Mesenchymal stem cell (in vitro differentiated cells and primary cell): ENCODE data around the gene SNX25.

Source experiments
- DNase-seq: peaks from one replicate; pipeline ENCODE4 v3.0.0-alpha.2; 2013
- H2AFZ ChIP-seq: one replicate; pipeline ENCODE4 v1.6.1; 2013; ENCODE audit warnings: low read depth, mild to moderate bottlenecking, control low read depth, inconsistent platforms, low read length, moderate library complexity
- H2AK5ac ChIP-seq: 2 replicates; pipeline ENCODE4 v1.6.1; 2013; ENCODE audit warnings: low read length, moderate library complexity, mild to moderate bottlenecking, inconsistent platforms; ENCODE audit not compliant: severe bottlenecking
- H2BK120ac ChIP-seq: one replicate; pipeline ENCODE4 v1.6.1; 2013; ENCODE audit warnings: low read depth, mild to moderate bottlenecking, inconsistent platforms, low read length, moderate library complexity
- H2BK12ac ChIP-seq, 2 experiments: one replicate each; pipeline ENCODE4 v1.6.1; 2013; ENCODE audit warnings: inconsistent platforms in 2 of 2, low read length in 2 of 2, mild to moderate bottlenecking in 2 of 2, moderate library complexity in 2 of 2, control low read depth in 1 of 2
- H2BK15ac ChIP-seq: one replicate; pipeline ENCODE4 v1.6.1; 2013; ENCODE audit warnings: mild to moderate bottlenecking, low read depth, inconsistent platforms; ENCODE audit not compliant: poor library complexity, severe bottlenecking
- H2BK5ac ChIP-seq: 2 replicates; pipeline ENCODE4 v1.6.1; 2013; ENCODE audit warnings: low read depth, mild to moderate bottlenecking, low read length, control low read depth, inconsistent platforms; ENCODE audit not compliant: poor library complexity, severe bottlenecking
- H3K14ac ChIP-seq, 2 experiments: one replicate each; pipeline ENCODE4 v1.6.1; 2013; ENCODE audit warnings: inconsistent platforms in 2 of 2, low read length in 2 of 2, control low read depth in 1 of 2, mild to moderate bottlenecking in 1 of 2, moderate library complexity in 1 of 2
- H3K18ac ChIP-seq, 2 experiments: one replicate each; pipeline ENCODE4 v1.6.1; 2013; ENCODE audit warnings: inconsistent platforms in 2 of 2, low read length in 2 of 2, control low read depth in 1 of 2, low read depth in 1 of 2, mild to moderate bottlenecking in 1 of 2
- H3K23ac ChIP-seq, 2 experiments: one replicate each; pipeline ENCODE4 v1.6.1; 2013; ENCODE audit warnings: inconsistent platforms in 2 of 2, low read length in 2 of 2, mild to moderate bottlenecking in 2 of 2, moderate library complexity in 2 of 2, control low read depth in 1 of 2
- H3K27ac ChIP-seq: 2 replicates; pipeline ENCODE4 v1.5.1; 2013; ENCODE audit warnings: mild to moderate bottlenecking, moderate library complexity, low read length, control low read depth, inconsistent platforms; ENCODE audit not compliant: poor library complexity, severe bottlenecking
- H3K27me3 ChIP-seq, 2 experiments: 2 replicates each; pipeline versions ENCODE4 v1.6.1 to v1.7.0; 2013; ENCODE audit warnings: low read length in 2 of 2, mild to moderate bottlenecking in 2 of 2, moderate library complexity in 2 of 2, control low read depth in 1 of 2, inconsistent platforms in 1 of 2; ENCODE audit not compliant: control insufficient read depth in 1 of 2, insufficient read depth in 1 of 2
- H3K36me3 ChIP-seq, 2 experiments: 2 replicates each; pipeline versions ENCODE4 v1.6.1 to v1.7.0; 2013; ENCODE audit warnings: low read length in 2 of 2, control low read depth in 1 of 2, inconsistent platforms in 1 of 2, low read depth in 1 of 2, mild to moderate bottlenecking in 1 of 2; ENCODE audit not compliant: insufficient read depth in 2 of 2, control insufficient read depth in 1 of 2
- H3K4ac ChIP-seq, 2 experiments: one replicate each; pipeline ENCODE4 v1.6.1; 2013; ENCODE audit warnings: inconsistent platforms in 2 of 2, low read length in 2 of 2, mild to moderate bottlenecking in 2 of 2, moderate library complexity in 2 of 2, control low read depth in 1 of 2, low read depth in 1 of 2
- H3K4me1 ChIP-seq: 2 replicates; pipeline ENCODE4 v1.6.1; 2013; ENCODE audit warnings: low read depth, low read length, control low read depth; ENCODE audit not compliant: control insufficient read depth, insufficient read depth
- H3K4me2 ChIP-seq: 2 replicates; pipeline ENCODE4 v1.6.1; 2013; ENCODE audit warnings: low read length, mild to moderate bottlenecking, inconsistent platforms; ENCODE audit not compliant: poor library complexity, severe bottlenecking
- H3K4me3 ChIP-seq, 2 experiments: 2 replicates each; pipeline versions ENCODE4 v1.5.1 to v1.7.0; 2013; ENCODE audit warnings: low read length in 2 of 2, mild to moderate bottlenecking in 2 of 2, control low read depth in 1 of 2, low read depth in 1 of 2; ENCODE audit not compliant: insufficient read depth in 1 of 2
- H3K79me1 ChIP-seq: replicated peaks from 2 replicates; pipeline ENCODE4 v1.6.1; 2013; ENCODE audit warnings: mild to moderate bottlenecking, control low read depth, low read length, inconsistent platforms; ENCODE audit not compliant: poor library complexity, severe bottlenecking
- H3K9ac ChIP-seq: 2 replicates; pipeline ENCODE4 v1.7.0; 2013; ENCODE audit warnings: mild to moderate bottlenecking, low read length, moderate library complexity
- H3K9me3 ChIP-seq: 2 replicates; pipeline ENCODE4 v1.7.0; 2013; ENCODE audit warnings: mild to moderate bottlenecking, low read length; ENCODE audit not compliant: control insufficient read depth
- H4K8ac ChIP-seq: one replicate; pipeline ENCODE4 v1.6.1; 2013; ENCODE audit warnings: inconsistent platforms, mild to moderate bottlenecking, low read length, moderate library complexity
- H4K91ac ChIP-seq: one replicate; pipeline ENCODE4 v1.6.1; 2013; ENCODE audit warnings: mild to moderate bottlenecking, low read length, inconsistent platforms
- WGBS: methylation state at CpG from one replicate; pipeline ENCODE4 v1.1.7; 2013; ENCODE audit warnings: mixed read lengths; 5-methylcytosine and 5-hydroxymethylcytosine counted together

SNX25 gene

GRCh38 chr4:185179488-185179887 is 29.9 kb upstream of the SNX25 start:
- Histone ChIP-seq H3K14ac (no peak overlapping the region), H4K91ac (no peak overlapping the region), H3K4ac (peak overlapping the region in 1 of 2 experiments; percentile 61), H2BK5ac (no peak overlapping the region), H2AFZ (no peak overlapping the region), H2AK5ac (peak overlapping the region; percentile 83), H3K4me3 (no peak overlapping the region), H3K9me3 (no peaks in the 10 kb centered on the region), H2BK15ac (no peak overlapping the region), H3K79me1 (peaks cover 18% of the 10 kb centered on the region), H3K18ac (no peak overlapping the region), H3K4me1 (no peaks in the 10 kb centered on the region), H3K27me3 (no peaks in the 10 kb centered on the region), H3K23ac (no peak overlapping the region), H2BK12ac (no peak overlapping the region), H3K4me2 (no peak overlapping the region), H3K27ac (no peak overlapping the region), H4K8ac (no peak overlapping the region), H2BK120ac (no peak overlapping the region), H3K36me3 (peaks cover 6 to 14% of the 10 kb centered on the region in 2 experiments), H3K9ac (no peak overlapping the region)
- no peak for DNase-seq
- WGBS, result 99% methylated on average over 3 of the region's 3 CpGs

- DNase-seq, result no peak
- no peak overlapping the region for H2BK5ac ChIP-seq
- H3K14ac ChIP-seq, result no peak overlapping the region
- no peak overlapping the region for H4K91ac ChIP-seq
- no peak overlapping the region for H4K8ac ChIP-seq
- no peak overlapping the region for H3K27ac ChIP-seq
- H3K36me3 ChIP-seq, result peaks cover 3 to 6% of the 10 kb centered on the region in 2 experiments
- no peak overlapping the region for H3K18ac ChIP-seq
- no peak overlapping the region for H3K4me2 ChIP-seq
- no peak overlapping the region for H3K9ac ChIP-seq
- H2AK5ac ChIP-seq, result no peak overlapping the region
- H3K4ac ChIP-seq, result no peak overlapping the region
- H3K27me3 ChIP-seq, result no peaks in the 10 kb centered on the region
- 38% methylated on average over 2 of the region's 2 CpGs for WGBS
- no peak overlapping the region for H2BK15ac ChIP-seq
- no peak overlapping the region for H2AFZ ChIP-seq
- H2BK120ac ChIP-seq, result no peak overlapping the region
- H3K4me3 ChIP-seq, result no peak overlapping the region
- H3K9me3 ChIP-seq, result no peaks in the 10 kb centered on the region
- H2BK12ac ChIP-seq, result no peak overlapping the region
- peaks cover 20% of the 10 kb centered on the region for H3K79me1 ChIP-seq
- H3K23ac ChIP-seq, result no peak overlapping the region
- no peaks in the 10 kb centered on the region for H3K4me1 ChIP-seq
Measured at GRCh38 chr4:185182239-185182638, 27.2 kb upstream of the SNX25 start.

GRCh38 chr4:185183622-185184281 is 25.6 kb upstream of the SNX25 start:
- Histone ChIP-seq H4K91ac (no peak overlapping the region), H3K4ac (no peak overlapping the region), H3K4me2 (no peak overlapping the region), H3K9me3 (no peaks in the 10 kb centered on the region), H4K8ac (no peak overlapping the region), H3K27me3 (no peaks in the 10 kb centered on the region), H3K79me1 (peaks cover 20% of the 10 kb centered on the region), H2AFZ (no peak overlapping the region), H3K9ac (no peak overlapping the region), H3K18ac (no peak overlapping the region), H3K27ac (no peak overlapping the region), H2AK5ac (no peak overlapping the region), H2BK120ac (no peak overlapping the region), H2BK5ac (no peak overlapping the region), H2BK12ac (no peak overlapping the region), H2BK15ac (no peak overlapping the region), H3K4me1 (no peaks in the 10 kb centered on the region), H3K14ac (no peak overlapping the region), H3K23ac (no peak overlapping the region), H3K4me3 (no peak overlapping the region), H3K36me3 (peaks cover under 1 to 17% of the 10 kb centered on the region in 2 experiments)
- 70% methylated on average over 3 of the region's 6 CpGs for WGBS
- DNase-seq, result peak; percentile 89

- H3K23ac ChIP-seq, result no peak overlapping the region
- no peak overlapping the region for H2BK15ac ChIP-seq
- no peak overlapping the region for H2BK12ac ChIP-seq
- no peak overlapping the region for H4K91ac ChIP-seq
- no peak overlapping the region for H2AK5ac ChIP-seq
- no peak overlapping the region for H3K27ac ChIP-seq
- peaks cover 4 to 38% of the 10 kb centered on the region in 2 experiments for H3K36me3 ChIP-seq
- no peak overlapping the region for H3K4me2 ChIP-seq
- no peak overlapping the region for H3K4ac ChIP-seq
- H3K4me1 ChIP-seq, result no peaks in the 10 kb centered on the region
- H3K14ac ChIP-seq, result no peak overlapping the region
- H4K8ac ChIP-seq, result no peak overlapping the region
- H2AFZ ChIP-seq, result no peak overlapping the region
- H2BK120ac ChIP-seq, result no peak overlapping the region
- H3K79me1 ChIP-seq, result peaks cover 13% of the 10 kb centered on the region
- WGBS, result 63% methylated on average over 1 of the region's 3 CpGs
- H3K18ac ChIP-seq, result no peak overlapping the region
- H3K9me3 ChIP-seq, result no peaks in the 10 kb centered on the region
- no peak overlapping the region for H3K4me3 ChIP-seq
- no peak overlapping the region for H2BK5ac ChIP-seq
- H3K9ac ChIP-seq, result no peak overlapping the region
- no peak for DNase-seq
- no peaks in the 10 kb centered on the region for H3K27me3 ChIP-seq
Measured at GRCh38 chr4:185186769-185187168, 22.6 kb upstream of the SNX25 start.
